HEK293T (cell line): Measurements from ENCODE around the gene ZNF570.

Experiments
- CTCF ChIA-PET: fragments of 350-600 bp; formaldehyde crosslinking; extraction: SDS; loops from one replicate; lab custom pipeline; 2021; ENCODE audit warnings: antibody characterized with exemption, inconsistent platforms; lab: Yijun Ruan, JAX
- POLR2A ChIA-PET: fragments of 350-600 bp; formaldehyde crosslinking; extraction: SDS; loops from one replicate; lab custom pipeline; 2020; ENCODE audit warnings: antibody characterized with exemption, inconsistent platforms; lab: Yijun Ruan, JAX
- DNase-seq: peaks from one replicate; pipeline ENCODE4 v3.0.0; 2012; ENCODE audit warnings: mixed read lengths; ENCODE audit errors: extremely low spot score
- ARNT ChIP-seq: fragments of 450-650 bp; IDR thresholded peaks from 2 replicates; pipeline ENCODE4 v1.6.1; 2017; ENCODE audit warnings: mild to moderate bottlenecking
- BHLHE40 ChIP-seq: fragments of 450-650 bp; IDR thresholded peaks from 2 replicates; pipeline ENCODE4 v1.6.1; 2016; ENCODE audit warnings: mild to moderate bottlenecking, moderate library complexity, borderline replicate concordance
- CTBP1 ChIP-seq: fragments of 450-650 bp; IDR thresholded peaks from 2 replicates; pipeline ENCODE4 v1.6.1; 2016; ENCODE audit warnings: borderline replicate concordance
- ELF4 ChIP-seq: fragments of 450-650 bp; IDR thresholded peaks from 2 replicates; pipeline ENCODE4 v1.6.1; 2017; ENCODE audit warnings: antibody characterized with exemption
- FOXA1 ChIP-seq: fragments of 450-650 bp; IDR thresholded peaks from 2 replicates; pipeline ENCODE4 v1.6.1; 2016; ENCODE audit warnings: mild to moderate bottlenecking
- FOXK2 ChIP-seq: fragments of 450-650 bp; IDR thresholded peaks from 2 replicates; pipeline ENCODE4 v1.6.1; 2016; ENCODE audit warnings: mild to moderate bottlenecking
- FOXM1 ChIP-seq: fragments of 450-650 bp; IDR thresholded peaks from 2 replicates; pipeline ENCODE4 v1.6.1; 2017; ENCODE audit warnings: mild to moderate bottlenecking, borderline replicate concordance
- HDGF ChIP-seq: fragments of 450-650 bp; IDR thresholded peaks from 2 replicates; pipeline ENCODE4 v1.6.1; 2017; ENCODE audit warnings: antibody characterized with exemption, borderline replicate concordance
- L3MBTL2 ChIP-seq: fragments of 450-650 bp; conservative IDR thresholded peaks from 2 replicates; pipeline ENCODE4 v1.6.1; 2016; ENCODE audit warnings: mild to moderate bottlenecking
- LEF1 ChIP-seq: fragments of 450-650 bp; IDR thresholded peaks from 2 replicates; pipeline ENCODE4 v1.6.1; 2017; ENCODE audit warnings: mild to moderate bottlenecking, borderline replicate concordance
- NFRKB ChIP-seq: fragments of 450-650 bp; IDR thresholded peaks from 2 replicates; pipeline ENCODE4 v1.6.1; 2016; ENCODE audit warnings: mild to moderate bottlenecking, moderate library complexity
- PKNOX1 ChIP-seq: fragments of 450-650 bp; IDR thresholded peaks from 2 replicates; pipeline ENCODE4 v1.6.1; 2016
- SP1 ChIP-seq: fragments of 450-650 bp; IDR thresholded peaks from 2 replicates; pipeline ENCODE4 v1.6.1; 2017
- SUZ12 ChIP-seq: fragments of 450-650 bp; IDR thresholded peaks from 2 replicates; pipeline ENCODE4 v1.6.1; 2016; ENCODE audit warnings: mild to moderate bottlenecking
- TARDBP ChIP-seq: fragments of 450-650 bp; IDR thresholded peaks from 2 replicates; pipeline ENCODE4 v1.6.1; 2016
- ZNF384 ChIP-seq: fragments of 450-650 bp; IDR thresholded peaks from 2 replicates; pipeline ENCODE4 v1.6.1; 2016

Gene ZNF570

DNA sequence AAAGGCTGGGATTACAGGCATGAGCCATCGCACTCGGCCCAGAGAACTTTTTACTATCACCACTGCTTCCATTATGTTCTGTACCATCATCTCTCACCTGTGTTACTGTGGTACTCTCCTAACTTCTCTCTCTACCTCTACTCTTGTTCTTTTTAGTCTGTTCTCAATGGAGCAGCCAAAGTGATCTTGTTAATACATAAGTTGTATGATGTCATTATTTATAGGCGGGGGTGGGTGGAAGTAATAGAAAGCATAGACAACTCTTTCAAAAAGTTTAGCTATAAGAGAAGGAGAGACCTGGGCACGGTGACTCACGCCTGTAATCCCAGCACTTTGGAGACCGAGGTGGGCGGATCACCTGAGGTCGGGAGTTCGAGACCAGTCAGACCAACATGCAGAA, 3.0 kb downstream of the ZNF570 start:
- no peak for DNase-seq
- CTCF ChIA-PET, result no interaction called here
- TF ChIP-seq ELF4 (no peak), NFRKB (no peak), SUZ12 (no peak), L3MBTL2 (no peak), LEF1 (no peak), ZNF384 (no peak), FOXK2 (no peak), PKNOX1 (no peak), SP1 (no peak), CTBP1 (no peak), HDGF (no peak), FOXM1 (no peak)
- POLR2A ChIA-PET, result no interaction called here

DNA sequence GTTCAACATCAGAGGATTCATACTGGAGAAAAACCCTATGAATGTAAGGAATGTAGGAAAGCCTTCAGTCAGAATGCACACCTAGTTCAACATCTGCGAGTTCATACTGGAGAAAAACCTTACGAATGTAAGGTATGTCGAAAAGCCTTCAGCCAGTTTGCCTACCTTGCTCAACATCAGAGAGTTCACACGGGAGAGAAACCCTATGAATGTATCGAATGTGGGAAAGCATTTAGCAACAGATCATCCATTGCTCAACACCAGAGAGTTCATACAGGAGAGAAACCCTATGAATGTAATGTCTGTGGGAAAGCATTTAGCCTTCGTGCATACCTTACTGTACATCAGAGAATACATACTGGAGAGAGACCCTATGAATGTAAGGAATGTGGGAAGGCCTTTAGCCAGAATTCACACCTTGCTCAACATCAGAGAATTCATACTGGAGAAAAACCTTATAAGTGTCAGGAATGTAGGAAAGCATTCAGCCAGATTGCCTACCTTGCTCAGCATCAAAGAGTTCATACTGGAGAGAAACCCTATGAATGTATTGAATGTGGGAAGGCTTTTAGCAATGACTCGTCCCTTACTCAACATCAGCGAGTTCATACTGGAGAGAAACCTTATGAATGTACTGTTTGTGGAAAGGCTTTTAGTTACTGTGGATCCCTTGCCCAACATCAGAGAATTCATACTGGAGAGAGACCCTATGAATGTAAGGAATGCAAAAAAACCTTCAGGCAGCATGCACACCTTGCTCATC, 15.4 kb downstream of the ZNF570 start:
- DNase-seq, result no peak
- CTCF ChIA-PET, result no interaction called here
- TF ChIP-seq HDGF (no peak), ARNT (no peak), PKNOX1 (no peak), ZNF384 (no peak), NFRKB (no peak), LEF1 (no peak), FOXK2 (no peak), FOXM1 (no peak), TARDBP (no peak), L3MBTL2 (no peak), CTBP1 (no peak), SP1 (no peak), SUZ12 (no peak), BHLHE40 (no peak), ELF4 (no peak), FOXA1 (no peak)
- POLR2A ChIA-PET, result no interaction called here

GRCh38 chr19:37492213-37492612, 23.1 kb downstream of the ZNF570 start:
- no peak for DNase-seq

DNA sequence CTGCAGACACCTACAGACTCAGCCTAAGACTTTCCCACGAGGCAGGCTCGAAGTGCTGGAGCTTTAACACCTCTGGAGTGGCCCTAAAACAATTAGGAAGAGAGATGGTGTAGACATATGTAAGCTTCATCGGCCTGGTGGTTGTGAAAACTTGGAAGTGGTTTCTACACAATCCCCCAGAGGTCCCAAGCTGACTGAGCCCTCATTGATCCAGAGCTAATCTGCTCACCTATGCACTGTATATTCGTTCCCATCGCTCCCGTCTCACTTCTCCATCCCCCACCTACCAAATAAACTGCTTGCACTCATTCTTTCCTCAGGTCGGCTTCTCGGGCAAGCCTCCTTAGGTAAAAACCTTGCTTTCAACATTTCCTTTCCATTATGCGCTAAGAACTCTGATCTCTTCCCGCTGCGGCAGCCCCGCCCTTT, 36.8 kb downstream of the ZNF570 start:
- no peak for DNase-seq
- ChIA-PET CTCF (no interaction called here), POLR2A (interaction anchor here (1.0 to 2.0 kb wide), 6 partner anchors 30 to 295 kb away, joined by 3 to 14 read pairs (median 6); partner anchors contain the start of genes ZNF527, ZNF540, ZNF569 and ZNF570)
- TF ChIP-seq FOXA1 (no peak), SP1 (no peak), HDGF (no peak), TARDBP (no peak), FOXM1 (no peak), NFRKB (no peak), ELF4 (no peak), FOXK2 (no peak), PKNOX1 (no peak), ARNT (no peak), L3MBTL2 (no peak)

More at GRCh38 chr19:37492213-37492612, 23.1 kb downstream of the ZNF570 start:
- ChIA-PET POLR2A (no interaction called here), CTCF (no interaction called here)
- TF ChIP-seq ELF4, result no peak
- no peak for TF ChIP-seq PKNOX1
- TF ChIP-seq L3MBTL2, result no peak
- TF ChIP-seq ZNF384, result no peak
- TF ChIP-seq FOXA1, result no peak
- TF ChIP-seq SUZ12, result no peak
- no peak for TF ChIP-seq FOXK2
- TF ChIP-seq ARNT, result no peak
- no peak for TF ChIP-seq LEF1
- TF ChIP-seq TARDBP, result no peak
- TF ChIP-seq CTBP1, result no peak
- TF ChIP-seq FOXM1, result no peak
- TF ChIP-seq BHLHE40, result no peak
- no peak for TF ChIP-seq HDGF
- no peak for TF ChIP-seq NFRKB
- no peak for TF ChIP-seq SP1

- TF ChIP-seq L3MBTL2, result 0 out of 2 replicates have a peak, but pooled peaks have one; percentile 20
- no peak for TF ChIP-seq ARNT
- CTCF ChIA-PET, result no interaction called here
- DNase-seq, result peak; percentile 37
- POLR2A ChIA-PET, result interaction anchor here (0.9 to 2.0 kb wide), 8 partner anchors 30 to 294 kb away, joined by 3 to 14 read pairs (median 6); partner anchors contain the start of genes ZNF527, ZNF540, ZNF569 and ZNF570
These were observed 37.4 kb downstream of the ZNF570 start, which contains the start of gene ZNF793 for GRCh38 chr19:37506387-37507166. Gene ZNF793, plus strand, starts transcription at chr19:37506939. Its CDS starts 16,501 bp downstream, at chr19:37523440.
